Measurements from ENCODE around the gene KRTAP19-1.

DNA sequence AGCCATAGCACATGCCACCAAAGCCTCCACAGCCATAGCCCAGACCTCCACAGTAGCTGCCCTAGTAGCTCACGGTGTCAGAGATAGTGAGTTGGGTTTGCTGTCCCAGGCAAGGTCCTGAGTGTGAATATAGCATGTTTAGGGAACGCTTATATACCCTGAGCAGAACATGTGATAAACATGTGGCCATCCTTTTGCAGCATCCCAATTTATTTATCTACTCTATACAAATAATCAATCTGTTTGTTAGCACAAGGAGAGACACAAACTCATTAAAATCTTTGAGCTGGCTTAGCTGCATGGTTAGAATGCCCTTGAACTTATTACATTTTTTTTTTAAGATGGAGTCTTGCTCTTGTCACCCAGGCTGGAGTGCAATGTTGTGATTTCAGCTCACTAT is 7.2 kb upstream of the KRTAP19-1 start, which contains the start of gene KRTAP19-2:
- TF ChIP-seq, protein P1, sequence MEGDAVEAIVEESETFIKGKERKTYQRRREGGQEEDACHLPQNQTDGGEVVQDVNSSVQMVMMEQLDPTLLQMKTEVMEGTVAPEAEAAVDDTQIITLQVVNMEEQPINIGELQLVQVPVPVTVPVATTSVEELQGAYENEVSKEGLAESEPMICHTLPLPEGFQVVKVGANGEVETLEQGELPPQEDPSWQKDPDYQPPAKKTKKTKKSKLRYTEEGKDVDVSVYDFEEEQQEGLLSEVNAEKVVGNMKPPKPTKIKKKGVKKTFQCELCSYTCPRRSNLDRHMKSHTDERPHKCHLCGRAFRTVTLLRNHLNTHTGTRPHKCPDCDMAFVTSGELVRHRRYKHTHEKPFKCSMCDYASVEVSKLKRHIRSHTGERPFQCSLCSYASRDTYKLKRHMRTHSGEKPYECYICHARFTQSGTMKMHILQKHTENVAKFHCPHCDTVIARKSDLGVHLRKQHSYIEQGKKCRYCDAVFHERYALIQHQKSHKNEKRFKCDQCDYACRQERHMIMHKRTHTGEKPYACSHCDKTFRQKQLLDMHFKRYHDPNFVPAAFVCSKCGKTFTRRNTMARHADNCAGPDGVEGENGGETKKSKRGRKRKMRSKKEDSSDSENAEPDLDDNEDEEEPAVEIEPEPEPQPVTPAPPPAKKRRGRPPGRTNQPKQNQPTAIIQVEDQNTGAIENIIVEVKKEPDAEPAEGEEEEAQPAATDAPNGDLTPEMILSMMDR (IDR thresholded peaks at IDR 0.05; ENCODE audit: insufficient read depth, low read depth, low read length), result no peak
- TF ChIP-seq EZH2 (IDR thresholded peaks at IDR 0.05; ENCODE audit: insufficient read depth, low read length), result no peak

Measured in astrocyte (in vitro differentiated cells and primary cell).